ENCODE measurements around the gene CPA2.
"Not testable (repeated sequence)": the region's sequence is repeated elsewhere in the genome, so short reads cannot be mapped to it uniquely, and the experiment has no call there.

The CPA2 gene

DNA sequence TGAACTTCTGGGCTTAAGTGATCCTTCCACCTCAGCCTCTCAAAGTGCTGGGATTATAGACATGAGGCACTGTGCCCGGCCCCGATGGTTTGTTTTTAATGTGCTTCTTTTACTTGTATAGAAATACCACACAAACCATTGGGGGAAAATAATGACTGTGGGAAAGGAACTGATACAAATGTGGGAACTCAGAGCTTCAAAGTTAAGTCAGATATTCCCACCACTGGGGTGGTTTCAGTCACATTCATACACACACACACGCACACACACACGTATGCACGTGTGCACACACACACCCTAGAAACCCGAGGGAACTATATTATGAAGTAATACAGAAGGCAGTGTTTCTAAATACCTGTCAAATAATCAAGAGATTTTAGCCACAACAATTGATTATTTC lies 43.3 kb downstream of the CPA2 start:
- no peak for DNase-seq (ENCODE audit: low spot score)

DNA sequence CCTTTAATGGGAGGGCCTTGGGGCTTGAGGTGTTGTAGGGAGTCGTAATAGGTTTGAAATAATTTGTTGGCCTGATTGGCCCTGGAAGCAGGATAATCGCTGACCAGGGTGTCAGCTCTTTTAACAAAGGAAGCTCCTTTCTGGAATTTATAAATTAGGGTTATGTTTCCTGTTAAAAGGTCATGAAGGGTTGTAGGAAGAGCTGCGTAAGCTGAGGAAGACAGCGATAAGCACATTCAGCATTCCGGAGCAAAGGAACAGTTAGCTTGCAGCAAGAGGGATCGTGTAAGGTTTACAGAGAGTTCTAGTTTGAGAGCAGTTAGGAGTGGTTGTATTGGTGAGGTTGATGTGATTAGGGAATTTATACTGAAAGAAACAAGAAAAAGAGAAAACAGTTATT lies 47.6 kb downstream of the CPA2 start:
- DNase-seq (ENCODE audit: low spot score) = no peak

DNA sequence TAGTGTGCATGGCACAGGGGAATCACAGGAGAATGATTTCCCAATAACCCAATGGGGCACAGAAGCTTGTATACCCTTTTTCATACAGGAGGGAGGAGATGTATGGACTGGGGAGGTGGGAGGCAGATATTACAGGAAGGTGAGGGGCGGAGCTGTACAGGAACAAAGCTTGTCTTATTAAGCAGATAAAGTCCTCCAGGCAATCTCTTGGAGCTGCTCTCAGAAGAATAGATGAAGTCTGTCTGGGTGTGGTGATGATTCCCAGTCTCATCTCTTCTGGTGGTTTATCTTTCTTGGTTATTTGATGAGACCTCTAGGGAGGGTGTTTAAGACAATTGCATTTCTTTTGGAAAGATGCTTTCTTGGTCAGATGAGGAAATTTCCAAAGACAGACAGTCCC lies 52.9 kb downstream of the CPA2 start:
- no peak for DNase-seq (ENCODE audit: low spot score)

DNA sequence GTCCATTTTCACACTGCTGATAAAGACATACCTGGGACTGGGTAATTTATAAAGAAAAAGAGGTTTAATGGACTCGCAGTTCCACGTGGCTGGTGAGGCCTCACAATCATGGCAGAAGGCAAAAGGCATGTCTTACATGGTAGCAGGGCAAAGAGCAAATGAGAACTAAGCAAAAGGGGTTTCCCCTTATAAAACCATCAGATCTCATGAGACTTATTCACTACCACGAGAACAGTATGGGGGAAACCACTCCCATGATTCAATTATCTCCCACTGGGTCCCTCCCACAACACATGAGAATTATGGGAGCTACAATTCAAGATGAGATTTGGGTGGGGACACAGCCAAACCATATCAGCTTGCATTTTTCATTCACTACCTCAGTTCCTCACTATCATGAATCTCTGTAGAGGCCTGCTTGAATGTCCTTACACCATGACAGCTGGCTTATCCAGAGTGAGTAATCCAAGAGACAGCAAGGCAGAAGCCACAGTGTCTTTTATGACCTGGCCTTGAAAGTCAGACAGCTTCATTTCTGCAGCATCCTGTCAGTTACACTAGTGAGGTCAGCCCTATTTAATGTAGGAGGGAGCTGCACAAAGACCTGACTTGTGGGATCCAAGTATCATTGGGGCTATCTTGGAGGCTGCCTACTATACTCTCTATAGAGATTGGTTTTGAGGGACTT lies 55.0 kb downstream of the CPA2 start:
- not testable (repeated sequence) for DNase-seq (ENCODE audit: low spot score)

GRCh38 chr7:130322615-130323014 lies 56.0 kb downstream of the CPA2 start:
- DNase-seq (ENCODE audit: low spot score) = no peak

DNA sequence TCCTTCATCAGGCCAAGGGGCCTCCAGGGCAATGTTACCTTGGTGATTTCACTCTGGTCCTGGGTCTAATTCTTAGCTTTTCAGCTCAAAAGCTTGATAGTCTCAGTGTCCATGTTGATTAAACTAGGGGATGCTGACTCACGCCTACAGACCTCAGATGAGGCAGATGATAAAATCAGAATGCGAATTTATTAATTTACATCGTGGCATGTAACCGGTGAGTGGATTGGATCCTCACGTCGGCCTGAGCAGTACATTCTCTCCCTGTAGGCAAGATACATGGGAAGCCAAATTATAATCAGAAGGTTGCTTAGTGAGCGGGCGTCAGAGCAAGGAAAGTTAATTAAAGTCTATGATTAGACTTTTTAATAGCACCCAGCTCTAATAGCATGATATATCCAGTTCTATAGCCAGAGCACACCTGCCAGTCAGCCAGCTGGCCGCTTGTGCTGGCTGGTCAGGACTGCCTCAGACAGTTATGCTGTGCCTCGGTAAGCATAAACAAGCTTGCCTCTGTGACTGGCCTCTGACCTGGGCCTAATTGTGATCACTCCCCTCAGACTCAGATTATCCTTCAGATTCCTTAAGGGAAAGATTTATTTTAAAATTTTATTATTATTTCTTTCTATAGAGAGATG lies 57.8 kb downstream of the CPA2 start:
- no peak for DNase-seq (ENCODE audit: low spot score)

DNA sequence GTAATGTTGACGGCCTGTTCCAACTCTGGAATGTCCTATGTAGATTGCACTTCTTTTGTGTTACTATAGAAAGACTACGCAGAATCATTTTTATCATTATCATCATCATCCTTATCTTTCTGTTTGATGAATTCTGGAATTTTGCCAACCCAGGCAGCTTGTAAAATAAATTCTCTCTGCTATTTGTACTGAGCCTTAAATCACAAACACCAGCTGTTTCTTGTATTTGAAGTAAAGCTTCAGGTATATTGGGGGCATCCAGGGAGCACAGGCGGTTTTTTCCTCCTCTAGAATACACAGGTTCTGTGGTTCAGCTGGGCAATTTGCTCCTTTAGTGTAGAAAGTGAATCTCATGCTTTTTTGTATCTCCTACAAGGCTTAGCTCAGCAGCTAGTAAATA lies 63.0 kb downstream of the CPA2 start:
- no peak for DNase-seq (ENCODE audit: low spot score)

DNA sequence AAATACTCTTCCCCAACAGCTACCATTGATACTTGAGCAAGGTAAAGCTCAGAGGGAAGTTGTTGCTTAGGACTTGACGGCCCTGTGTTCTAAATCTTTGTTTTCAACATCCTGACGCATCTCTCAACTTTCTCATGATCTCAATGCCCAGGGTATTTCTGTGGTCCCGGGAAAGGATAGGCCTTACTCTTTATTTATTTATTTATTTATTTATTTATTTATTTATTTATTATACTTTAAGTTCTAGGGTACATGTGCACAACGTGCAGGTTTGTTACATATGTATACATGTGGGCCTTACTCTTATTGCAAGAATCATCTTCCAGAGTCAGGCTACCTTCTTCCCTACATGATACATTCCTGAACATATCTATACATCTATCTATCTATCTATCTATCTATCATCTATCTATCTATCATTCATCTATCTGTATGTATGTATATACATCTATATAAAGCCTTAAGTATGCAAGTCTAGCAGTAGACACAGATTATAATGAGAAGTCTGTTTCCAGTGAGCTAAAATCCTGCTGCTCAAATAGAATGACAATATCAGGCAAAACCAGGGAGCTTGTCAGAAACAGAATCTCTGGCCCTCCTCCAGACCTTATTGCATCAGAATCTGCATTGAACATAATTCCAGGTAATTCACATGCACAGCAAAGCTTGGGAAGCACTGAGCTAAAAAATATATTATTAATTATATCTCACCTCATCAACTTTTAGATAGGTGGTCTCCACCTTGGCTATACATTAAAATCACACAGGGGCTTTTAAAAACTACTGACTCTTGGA lies 65.8 kb downstream of the CPA2 start:
- DNase-seq (ENCODE audit: low spot score) = no peak

DNA sequence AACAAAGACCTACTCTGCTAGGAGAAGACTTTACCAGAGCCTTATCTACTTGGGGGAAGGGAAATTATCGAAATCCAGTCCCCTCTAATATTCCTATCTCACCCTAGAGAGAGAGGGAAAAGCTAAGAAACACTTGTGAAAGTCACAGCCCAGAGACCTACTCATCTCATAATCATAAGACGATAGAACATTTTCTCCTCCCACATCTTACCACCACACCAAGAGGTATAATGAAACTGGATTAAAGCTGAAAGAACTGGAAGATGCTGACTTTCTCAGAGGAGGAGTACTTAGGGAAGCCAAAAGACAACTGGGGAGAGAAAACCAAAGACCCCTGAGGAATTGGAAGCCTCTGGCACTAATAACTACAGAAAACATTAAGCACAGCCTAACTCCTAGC lies 67.2 kb downstream of the CPA2 start:
- no peak for DNase-seq (ENCODE audit: low spot score)

DNA sequence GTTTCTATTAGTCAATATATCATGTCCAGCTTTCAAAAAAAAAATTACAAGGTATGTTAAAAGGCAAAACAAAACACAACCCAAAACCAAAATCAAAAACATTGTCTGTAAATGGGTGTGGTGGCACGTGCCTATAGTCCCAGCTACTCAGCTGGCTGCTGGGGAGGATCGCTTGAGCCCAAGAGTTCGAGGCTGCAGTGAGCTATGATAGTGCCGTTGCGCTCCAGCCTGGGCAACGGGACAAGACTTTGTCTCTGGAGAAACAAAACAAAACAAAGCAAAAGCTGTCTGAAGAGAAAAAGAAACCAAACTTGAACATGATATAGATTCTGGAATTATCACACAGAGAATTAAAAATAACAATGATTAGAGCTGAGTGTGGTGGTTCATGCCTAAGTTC lies 67.6 kb downstream of the CPA2 start:
- no peak for DNase-seq (ENCODE audit: low spot score)

- no peak for DNase-seq (ENCODE audit: low spot score)
These were observed 70.8 kb downstream of the CPA2 start for GRCh38 chr7:130337410-130337971.

- no peak for DNase-seq (ENCODE audit: low spot score)
These were observed 71.6 kb downstream of the CPA2 start for GRCh38 chr7:130338233-130338632.
